Measurements from ENCODE around the gene ALKBH3.
A peak's percentile ranks its signal among the peaks of the same experiment; 100 is the strongest.

The ALKBH3 gene

DNA sequence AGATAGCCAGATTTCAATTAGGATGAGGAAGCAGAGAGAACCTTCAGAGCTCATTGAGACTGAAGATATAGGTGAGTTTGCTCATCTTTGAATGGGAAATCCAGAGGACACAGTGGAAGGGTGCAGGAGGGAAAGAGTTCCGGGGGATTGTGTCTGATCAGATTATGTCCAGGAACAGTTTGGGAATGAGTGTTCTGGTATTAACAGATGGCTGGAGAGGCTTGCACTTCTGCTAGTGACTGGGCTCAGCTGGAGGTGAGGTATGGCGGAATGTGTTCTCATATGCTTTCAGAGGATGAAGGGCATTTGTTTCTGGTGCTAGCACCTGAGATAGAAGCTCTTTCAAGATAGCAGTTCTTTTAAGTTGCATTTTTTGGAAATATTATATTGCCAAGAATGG lies 27.6 kb downstream of the ALKBH3 start:
- H2AFZ ChIP-seq (ENCODE audit: low read depth, low read length) = no peak overlapping the region
- no peak overlapping the region for H3K9ac ChIP-seq (ENCODE audit: low read length)
- no peak overlapping the region for H2BK120ac ChIP-seq (ENCODE audit: low read depth, low read length)
- no peak overlapping the region for H2BK12ac ChIP-seq (ENCODE audit: low read length in 2 of 2)
- peaks cover 0 to 51% of the 10 kb centered on the region in 2 experiments for H3K36me3 ChIP-seq (ENCODE audit: control insufficient read depth in 1 of 2, insufficient read depth in 2 of 2, low read depth in 1 of 2, low read length in 2 of 2)
- no peaks in the 10 kb centered on the region for H3K9me3 ChIP-seq (ENCODE audit: control insufficient read depth, low read length)
- H3K23ac ChIP-seq (ENCODE audit: low read length in 2 of 2) = no peak overlapping the region
- H2BK15ac ChIP-seq (ENCODE audit: low read depth, poor library complexity, severe bottlenecking) = no peak overlapping the region
- no peak overlapping the region for H4K91ac ChIP-seq (ENCODE audit: low read length)
- H3K4me3 ChIP-seq (ENCODE audit: insufficient read depth in 1 of 2, low read depth in 1 of 2, low read length in 2 of 2) = no peak overlapping the region
- H3K79me1 ChIP-seq (replicated peaks; ENCODE audit: low read length, poor library complexity, severe bottlenecking) = peaks cover 4% of the 10 kb centered on the region
- no peak overlapping the region for H3K14ac ChIP-seq (ENCODE audit: low read length in 2 of 2)
- peaks cover 0 to 5% of the 10 kb centered on the region in 2 experiments for H3K27me3 ChIP-seq (ENCODE audit: control insufficient read depth in 1 of 2, insufficient read depth in 1 of 2, low read length in 2 of 2)
- H3K18ac ChIP-seq (ENCODE audit: low read depth in 1 of 2, low read length in 2 of 2) = no peak overlapping the region
- DNase-seq = no peak
- no peak overlapping the region for H2BK5ac ChIP-seq (ENCODE audit: low read depth, low read length, poor library complexity, severe bottlenecking)
- no peak overlapping the region for H3K27ac ChIP-seq (ENCODE audit: low read length, poor library complexity, severe bottlenecking)
- H2AK5ac ChIP-seq (ENCODE audit: low read length, severe bottlenecking) = no peak overlapping the region
- H3K4me1 ChIP-seq (ENCODE audit: control insufficient read depth, insufficient read depth, low read depth, low read length) = no peaks in the 10 kb centered on the region
- H3K4me2 ChIP-seq (ENCODE audit: low read length, poor library complexity, severe bottlenecking) = no peak overlapping the region
- H3K4ac ChIP-seq (ENCODE audit: low read depth in 1 of 2, low read length in 2 of 2) = no peak overlapping the region
- 92% methylated on average over 2 of the region's 2 CpGs for WGBS
- H4K8ac ChIP-seq (ENCODE audit: low read length) = no peak overlapping the region

DNA sequence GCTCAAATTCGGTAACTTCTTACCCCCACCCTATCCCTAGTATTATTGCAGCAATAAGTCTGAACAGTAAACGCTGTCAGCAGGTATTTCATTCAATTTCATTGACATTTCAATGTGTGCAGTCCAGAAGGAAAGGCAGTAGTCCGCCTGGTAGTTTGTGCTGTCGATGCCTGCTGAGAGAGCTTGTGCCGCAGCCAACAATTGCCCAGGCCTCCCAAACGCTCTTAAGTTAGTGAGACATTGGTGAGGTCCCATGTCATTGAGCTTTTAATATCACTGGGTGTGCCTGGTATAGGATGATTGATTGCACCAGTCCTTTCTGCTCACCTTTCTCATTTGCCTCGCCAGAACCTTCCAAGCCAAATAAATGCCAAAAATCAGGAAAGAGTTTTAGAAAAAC lies 28.1 kb downstream of the ALKBH3 start:
- Histone ChIP-seq H3K14ac (ENCODE audit: low read length in 2 of 2) (no peak overlapping the region), H3K27ac (ENCODE audit: low read length, poor library complexity, severe bottlenecking) (no peak overlapping the region), H2AFZ (ENCODE audit: low read depth, low read length) (no peak overlapping the region), H2BK5ac (ENCODE audit: low read depth, low read length, poor library complexity, severe bottlenecking) (no peak overlapping the region), H3K9me3 (ENCODE audit: control insufficient read depth, low read length) (no peaks in the 10 kb centered on the region), H3K4me1 (ENCODE audit: control insufficient read depth, insufficient read depth, low read depth, low read length) (no peaks in the 10 kb centered on the region), H4K91ac (ENCODE audit: low read length) (no peak overlapping the region), H2BK15ac (ENCODE audit: low read depth, poor library complexity, severe bottlenecking) (no peak overlapping the region), H2BK120ac (ENCODE audit: low read depth, low read length) (no peak overlapping the region), H4K8ac (ENCODE audit: low read length) (no peak overlapping the region), H3K79me1 (replicated peaks; ENCODE audit: low read length, poor library complexity, severe bottlenecking) (peaks cover 4% of the 10 kb centered on the region), H3K9ac (ENCODE audit: low read length) (no peak overlapping the region), H3K23ac (ENCODE audit: low read length in 2 of 2) (no peak overlapping the region), H3K27me3 (ENCODE audit: control insufficient read depth in 1 of 2, insufficient read depth in 1 of 2, low read length in 2 of 2) (peaks cover 0 to 5% of the 10 kb centered on the region in 2 experiments), H3K4ac (ENCODE audit: low read depth in 1 of 2, low read length in 2 of 2) (no peak overlapping the region), H3K4me2 (ENCODE audit: low read length, poor library complexity, severe bottlenecking) (no peak overlapping the region), H2BK12ac (ENCODE audit: low read length in 2 of 2) (no peak overlapping the region), H3K18ac (ENCODE audit: low read depth in 1 of 2, low read length in 2 of 2) (no peak overlapping the region), H3K4me3 (ENCODE audit: insufficient read depth in 1 of 2, low read depth in 1 of 2, low read length in 2 of 2) (no peak overlapping the region), H2AK5ac (ENCODE audit: low read length, severe bottlenecking) (no peak overlapping the region), H3K36me3 (ENCODE audit: control insufficient read depth in 1 of 2, insufficient read depth in 2 of 2, low read depth in 1 of 2, low read length in 2 of 2) (peaks cover 0 to 51% of the 10 kb centered on the region in 2 experiments)
- 95% methylated on average over 7 of the region's 7 CpGs for WGBS
- DNase-seq = no peak

DNA sequence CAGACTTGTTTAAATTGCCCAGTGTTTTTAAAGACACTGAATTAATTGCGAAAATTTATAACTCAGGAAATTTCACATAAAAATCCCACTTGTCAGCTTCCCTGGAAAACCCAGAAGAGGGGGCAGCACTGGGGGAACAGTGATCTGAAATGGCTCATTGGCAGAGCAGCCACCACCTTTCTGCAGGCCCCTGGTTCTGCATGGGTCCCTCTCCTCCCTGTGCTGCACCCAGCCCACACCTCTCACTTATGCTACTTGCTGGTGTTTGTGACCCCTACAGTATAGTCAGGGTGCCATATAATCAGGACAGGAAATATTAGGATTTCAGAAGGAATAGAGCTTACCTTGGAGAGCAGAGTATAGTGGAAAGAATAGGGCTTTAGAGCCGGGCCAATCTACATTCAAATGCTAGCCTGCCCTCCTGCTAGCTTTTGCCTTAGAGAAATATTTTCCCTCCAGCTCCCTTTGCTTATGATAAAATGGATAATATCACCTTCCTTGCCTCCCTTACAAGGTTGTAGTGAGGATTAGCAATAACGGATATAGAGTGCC lies 33.3 kb downstream of the ALKBH3 start:
- H4K91ac ChIP-seq (ENCODE audit: low read length) = peak overlapping the region; percentile 45
- no peak overlapping the region for H2BK120ac ChIP-seq (ENCODE audit: low read depth, low read length)
- no peak overlapping the region for H2BK12ac ChIP-seq (ENCODE audit: low read length in 2 of 2)
- DNase-seq = no peak
- H3K4ac ChIP-seq (ENCODE audit: low read depth in 1 of 2, low read length in 2 of 2) = no peak overlapping the region
- peaks cover 2% of the 10 kb centered on the region for H3K79me1 ChIP-seq (replicated peaks; ENCODE audit: low read length, poor library complexity, severe bottlenecking)
- no peak overlapping the region for H3K27ac ChIP-seq (ENCODE audit: low read length, poor library complexity, severe bottlenecking)
- H2AFZ ChIP-seq (ENCODE audit: low read depth, low read length) = no peak overlapping the region
- no peak overlapping the region for H2AK5ac ChIP-seq (ENCODE audit: low read length, severe bottlenecking)
- H4K8ac ChIP-seq (ENCODE audit: low read length) = no peak overlapping the region
- H2BK15ac ChIP-seq (ENCODE audit: low read depth, poor library complexity, severe bottlenecking) = no peak overlapping the region
- 90% methylated on average over 2 of the region's 3 CpGs for WGBS
- peaks cover 0 to 71% of the 10 kb centered on the region in 2 experiments for H3K36me3 ChIP-seq (ENCODE audit: control insufficient read depth in 1 of 2, insufficient read depth in 2 of 2, low read depth in 1 of 2, low read length in 2 of 2)
- H3K9me3 ChIP-seq (ENCODE audit: control insufficient read depth, low read length) = no peaks in the 10 kb centered on the region
- H3K18ac ChIP-seq (ENCODE audit: low read depth in 1 of 2, low read length in 2 of 2) = no peak overlapping the region
- no peak overlapping the region for H3K4me3 ChIP-seq (ENCODE audit: insufficient read depth in 1 of 2, low read depth in 1 of 2, low read length in 2 of 2)
- H2BK5ac ChIP-seq (ENCODE audit: low read depth, low read length, poor library complexity, severe bottlenecking) = no peak overlapping the region
- no peak overlapping the region for H3K9ac ChIP-seq (ENCODE audit: low read length)
- H3K4me1 ChIP-seq (ENCODE audit: control insufficient read depth, insufficient read depth, low read depth, low read length) = no peaks in the 10 kb centered on the region
- no peak overlapping the region for H3K4me2 ChIP-seq (ENCODE audit: low read length, poor library complexity, severe bottlenecking)
- peaks cover 0 to 9% of the 10 kb centered on the region in 2 experiments for H3K27me3 ChIP-seq (ENCODE audit: control insufficient read depth in 1 of 2, insufficient read depth in 1 of 2, low read length in 2 of 2)
- no peak overlapping the region for H3K23ac ChIP-seq (ENCODE audit: low read length in 2 of 2)
- H3K14ac ChIP-seq (ENCODE audit: low read length in 2 of 2) = no peak overlapping the region

DNA sequence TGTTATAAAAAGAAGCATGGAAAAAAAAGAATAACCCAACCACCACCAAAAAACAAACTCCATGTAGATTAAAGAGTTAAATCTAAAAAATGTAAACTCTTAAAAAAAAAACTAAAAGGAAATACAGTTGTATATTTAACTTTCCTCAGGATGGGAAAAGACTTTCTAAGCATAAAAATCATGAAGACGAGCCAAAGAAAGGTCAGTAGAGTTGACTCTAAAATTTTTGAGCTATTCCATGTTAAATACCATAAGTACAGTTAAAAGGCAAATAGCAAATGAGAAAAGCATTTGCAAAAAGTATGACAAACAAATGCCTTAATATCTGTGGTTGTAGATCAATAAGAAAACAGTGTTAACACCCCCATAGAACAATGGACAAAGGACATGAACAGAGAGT lies 33.8 kb downstream of the ALKBH3 start:
- Histone ChIP-seq H2AFZ (ENCODE audit: low read depth, low read length) (no peak overlapping the region), H3K4ac (ENCODE audit: low read depth in 1 of 2, low read length in 2 of 2) (no peak overlapping the region), H3K9ac (ENCODE audit: low read length) (no peak overlapping the region), H3K4me2 (ENCODE audit: low read length, poor library complexity, severe bottlenecking) (no peak overlapping the region), H3K18ac (ENCODE audit: low read depth in 1 of 2, low read length in 2 of 2) (no peak overlapping the region), H4K91ac (ENCODE audit: low read length) (no peak overlapping the region), H2BK5ac (ENCODE audit: low read depth, low read length, poor library complexity, severe bottlenecking) (no peak overlapping the region), H3K36me3 (ENCODE audit: control insufficient read depth in 1 of 2, insufficient read depth in 2 of 2, low read depth in 1 of 2, low read length in 2 of 2) (peaks cover 0 to 74% of the 10 kb centered on the region in 2 experiments), H3K79me1 (replicated peaks; ENCODE audit: low read length, poor library complexity, severe bottlenecking) (peaks cover 2% of the 10 kb centered on the region), H2BK120ac (ENCODE audit: low read depth, low read length) (no peak overlapping the region), H3K27me3 (ENCODE audit: control insufficient read depth in 1 of 2, insufficient read depth in 1 of 2, low read length in 2 of 2) (peaks cover 0 to 9% of the 10 kb centered on the region in 2 experiments), H3K4me3 (ENCODE audit: insufficient read depth in 1 of 2, low read depth in 1 of 2, low read length in 2 of 2) (no peak overlapping the region), H2AK5ac (ENCODE audit: low read length, severe bottlenecking) (no peak overlapping the region), H2BK12ac (ENCODE audit: low read length in 2 of 2) (no peak overlapping the region), H3K9me3 (ENCODE audit: control insufficient read depth, low read length) (no peaks in the 10 kb centered on the region), H4K8ac (ENCODE audit: low read length) (no peak overlapping the region), H3K14ac (ENCODE audit: low read length in 2 of 2) (no peak overlapping the region), H3K23ac (ENCODE audit: low read length in 2 of 2) (no peak overlapping the region), H2BK15ac (ENCODE audit: low read depth, poor library complexity, severe bottlenecking) (no peak overlapping the region), H3K27ac (ENCODE audit: low read length, poor library complexity, severe bottlenecking) (no peak overlapping the region), H3K4me1 (ENCODE audit: control insufficient read depth, insufficient read depth, low read depth, low read length) (no peaks in the 10 kb centered on the region)
- WGBS = no CpG with 5 or more reads among the region's 1 CpG
- DNase-seq = no peak

All from mesenchymal stem cell (in vitro differentiated cells and primary cell).